PC-9 (cell line): ENCODE results near the gene RNF11. TPM values are rescaled to one million over a fixed set of nuclear protein-coding genes. Genes with fewer than 3 reads are reported as not detected.
A peak's percentile ranks its signal among the peaks of the same experiment; 100 is the strongest.

Experiments
- BruUV-seq: library from RNA; stranded (reverse); fragments of 400-500 nt; replicated peaks from 2 replicates; lab custom pipeline; 2021; lab: Mats Ljungman, UMichigan
- CTCF ChIA-PET: fragments of 300-600 bp; sonication (Branson Sonifier 250); formaldehyde crosslinking; loops from one replicate; lab custom pipeline; 2022; ENCODE audit warnings: antibody characterized with exemption; lab: Charles Lee
- POLR2A ChIA-PET: fragments of 300-600 bp; sonication (Branson Sonifier 250); formaldehyde crosslinking; loops from one replicate; lab custom pipeline; 2022; ENCODE audit warnings: antibody characterized with exemption; ENCODE audit not compliant: unreplicated experiment; lab: Charles Lee
- DNase-seq, 2 experiments: peaks; one replicate each; pipeline versions ENCODE4 v3.0.0 to v3.0.0-alpha.2; 2015 to 2022; ENCODE audit warnings: mixed read lengths in 1 of 2
- H2AFZ ChIP-seq: fragments of 200-600 bp; sonication (generic); 2 replicates; pipeline ENCODE4 v1.8.1; 2017; ENCODE audit warnings: antibody characterized with exemption
- H3F3A ChIP-seq: fragments of 200-600 bp; sonication (generic); 2 replicates; pipeline ENCODE4 v1.8.1; 2017; ENCODE audit warnings: antibody characterized with exemption, mild to moderate bottlenecking, low read depth; ENCODE audit not compliant: insufficient read depth
- H3K27ac ChIP-seq: fragments of 200-600 bp; sonication (generic); 2 replicates; pipeline ENCODE4 v1.6.1; 2016; ENCODE audit warnings: mixed run types
- H3K27me3 ChIP-seq: fragments of 200-600 bp; sonication (generic); 2 replicates; pipeline ENCODE4 v1.6.1; 2016; ENCODE audit warnings: low read depth, mixed run types; ENCODE audit not compliant: insufficient read depth
- H3K36me3 ChIP-seq: fragments of 200-600 bp; sonication (generic); 2 replicates; pipeline ENCODE4 v1.6.1; 2016; ENCODE audit warnings: low read depth, mixed run types
- H3K4me1 ChIP-seq: fragments of 200-600 bp; sonication (generic); replicated peaks from 2 replicates; pipeline ENCODE4 v1.6.1; 2016; ENCODE audit warnings: mixed run types; ENCODE audit not compliant: insufficient read depth
- H3K4me2 ChIP-seq: fragments of 200-600 bp; sonication (generic); 2 replicates; pipeline ENCODE4 v1.6.1; 2017; ENCODE audit warnings: mixed run types
- H3K4me3 ChIP-seq: fragments of 200-600 bp; sonication (generic); 2 replicates; pipeline ENCODE4 v1.6.1; 2016; ENCODE audit warnings: mixed run types
- H3K79me2 ChIP-seq: fragments of 200-600 bp; sonication (generic); 2 replicates; pipeline ENCODE4 v1.6.1; 2017; ENCODE audit warnings: low read depth, mixed run types
- H3K9me2 ChIP-seq: fragments of 200-600 bp; sonication (generic); 2 replicates; pipeline ENCODE4 v1.8.1; 2017; ENCODE audit warnings: mild to moderate bottlenecking; ENCODE audit not compliant: insufficient read depth
- H3K9me3 ChIP-seq: fragments of 200-600 bp; sonication (generic); 2 replicates; pipeline ENCODE4 v1.8.1; 2016; ENCODE audit warnings: low read depth; ENCODE audit not compliant: insufficient read depth
- H4K20me1 ChIP-seq: fragments of 200-600 bp; sonication (generic); 2 replicates; pipeline ENCODE4 v1.8.1; 2017; ENCODE audit not compliant: insufficient read depth
- CTCF ChIP-seq: fragments of 200-600 bp; sonication (generic); conservative IDR thresholded peaks from 2 replicates; pipeline ENCODE4 v1.6.1; 2017; ENCODE audit warnings: mixed run types, antibody characterized with exemption, mild to moderate bottlenecking, moderate library complexity
- EZH2 ChIP-seq: fragments of 200-600 bp; sonication (generic); IDR thresholded peaks from 2 replicates; pipeline ENCODE4 v1.8.0; 2017; ENCODE audit warnings: antibody characterized with exemption, low read depth
- intact Hi-C: fragments of 100-400 bp; cut with micrococcal nuclease; formaldehyde crosslinking; loops from one replicate; pipeline ENCODE4 v1.10.0; 2022; ENCODE audit not compliant: unreplicated experiment
- total RNA-seq: library from RNA; stranded (reverse); gene quantifications from 2 replicates; pipeline ENCODE4 v1.2.3, GENCODE V29; 2021

The RNF11 gene
- total RNA-seq, 1 experiment from 2014 or later, result 73.2 TPM

- Histone ChIP-seq H3K9me3 (no peaks in the 10 kb centered on the region), H3F3A (peaks cover 13% of the 10 kb centered on the region; the same call in 1 of the 2 replicates), H3K4me2 (no peak overlapping the region), H3K27me3 (no peaks in the 10 kb centered on the region), H3K9me2 (no peaks in the 10 kb centered on the region), H4K20me1 (no peaks in the 10 kb centered on the region), H3K4me3 (no peak overlapping the region), H3K27ac (no peak overlapping the region), H3K4me1 (peaks cover 18% of the 10 kb centered on the region), H3K79me2 (no peaks in the 10 kb centered on the region), H3K36me3 (no peaks in the 10 kb centered on the region), H2AFZ (no peak overlapping the region)
- TF ChIP-seq EZH2 (no peak), CTCF (no peak)
- ChIA-PET POLR2A (no interaction called here), CTCF (no interaction called here)
- no peak for DNase-seq
- no TSS peak for BruUV-seq
- intact Hi-C loops, result no loop called here
Measured at GRCh38 chr1:51210676-51211075, 25.4 kb upstream of the RNF11 start.

- peaks cover 11% of the 10 kb centered on the region; the same call in 1 of the 2 replicates for H3F3A ChIP-seq
- no peak overlapping the region for H3K4me3 ChIP-seq
- intact Hi-C loops, result no loop called here
- no peak overlapping the region for H2AFZ ChIP-seq
- H3K36me3 ChIP-seq, result no peaks in the 10 kb centered on the region
- peak in 1 of 2 experiments; percentile 74 for DNase-seq
- peak overlapping the region; percentile 28 for H3K27ac ChIP-seq
- no peaks in the 10 kb centered on the region for H3K9me3 ChIP-seq
- H3K4me2 ChIP-seq, result peak overlapping the region; percentile 39
- no peaks in the 10 kb centered on the region for H3K27me3 ChIP-seq
- ChIA-PET CTCF (interaction anchor here (0.5 to 0.6 kb wide), 2 partner anchors 126 to 255 kb away, joined by 3 read pairs; partner anchors contain the start of gene FAF1), POLR2A (no interaction called here)
- no peak for TF ChIP-seq CTCF
- no peak for TF ChIP-seq EZH2
- no peaks in the 10 kb centered on the region for H3K79me2 ChIP-seq
- H4K20me1 ChIP-seq, result no peaks in the 10 kb centered on the region
- H3K9me2 ChIP-seq, result no peaks in the 10 kb centered on the region
- no TSS peak for BruUV-seq
- H3K4me1 ChIP-seq, result peaks cover 24% of the 10 kb centered on the region
Measured at GRCh38 chr1:51214615-51215131, 21.4 kb upstream of the RNF11 start.

GRCh38 chr1:51215169-51215568 lies 20.9 kb upstream of the RNF11 start:
- Histone ChIP-seq H3K4me2 (peak overlapping the region; percentile 39), H3K36me3 (no peaks in the 10 kb centered on the region), H4K20me1 (no peaks in the 10 kb centered on the region), H3K27ac (peak overlapping the region; percentile 28), H3K9me3 (no peaks in the 10 kb centered on the region), H3K27me3 (no peaks in the 10 kb centered on the region), H3F3A (peaks cover 11% of the 10 kb centered on the region; the same call in 1 of the 2 replicates), H3K9me2 (no peaks in the 10 kb centered on the region), H3K4me3 (no peak overlapping the region), H2AFZ (no peak overlapping the region), H3K79me2 (no peaks in the 10 kb centered on the region), H3K4me1 (peaks cover 24% of the 10 kb centered on the region)
- peak in 1 of 2 experiments; percentile 86 for DNase-seq
- ChIA-PET POLR2A (interaction anchor here (0.6 kb wide), 1 partner anchor 46 kb away, joined by 4 read pairs; no protein-coding TSS in a partner anchor), CTCF (interaction anchor here (0.5 to 0.6 kb wide), 2 partner anchors 127 to 255 kb away, joined by 3 read pairs; partner anchors contain the start of gene FAF1)
- BruUV-seq, result no TSS peak
- intact Hi-C loops, result no loop called here
- TF ChIP-seq EZH2, result no peak
- no peak for TF ChIP-seq CTCF
